ENCODE results near the gene FAIM2.

FAIM2 gene

GRCh38 chr12:49944046-49944445 lies 40.3 kb upstream of the FAIM2 start:
- H3K4me3 ChIP-seq (ENCODE audit: low read depth in 1 of 2, low read length in 2 of 2) = no peak overlapping the region
- H3K27ac ChIP-seq (ENCODE audit: low read length) = no peak overlapping the region
- H3K79me2 ChIP-seq (ENCODE audit: insufficient read depth, low read length) = no peaks in the 10 kb centered on the region
- H2AFZ ChIP-seq (ENCODE audit: low read depth, low read length) = no peak overlapping the region
- DNase-seq (no peak), ATAC-seq (ENCODE audit: insufficient read depth, low read depth) (no peak)
- H3K4me1 ChIP-seq (ENCODE audit: insufficient read depth, low read length) = peaks cover 9% of the 10 kb centered on the region
- H4K20me1 ChIP-seq (ENCODE audit: insufficient read depth, low read length) = no peaks in the 10 kb centered on the region
- no peak for TF ChIP-seq EZH2 (IDR thresholded peaks at IDR 0.05; ENCODE audit: borderline replicate concordance, low read depth, low read length, severe bottlenecking)
- no peak for TF ChIP-seq CTCF (IDR thresholded peaks at IDR 0.05; ENCODE audit: borderline replicate concordance, extremely low read depth, low read length, poor library complexity, severe bottlenecking)
- H3K27me3 ChIP-seq (ENCODE audit: insufficient read depth, low read length, poor library complexity) = peaks cover 3% of the 10 kb centered on the region
- no peak overlapping the region for H3K9ac ChIP-seq (ENCODE audit: low read depth, low read length)
- H3K36me3 ChIP-seq (ENCODE audit: insufficient read depth, low read length) = no peaks in the 10 kb centered on the region
- no peaks in the 10 kb centered on the region for H3K9me3 ChIP-seq (ENCODE audit: insufficient read depth, low read length, severe bottlenecking)
- no peak overlapping the region for H3K4me2 ChIP-seq (ENCODE audit: insufficient read depth, low read length)

- Histone ChIP-seq H4K20me1 (ENCODE audit: insufficient read depth, low read length) (no peaks in the 10 kb centered on the region), H3K4me2 (ENCODE audit: insufficient read depth, low read length) (no peak overlapping the region), H3K9ac (ENCODE audit: low read depth, low read length) (no peak overlapping the region), H3K4me3 (ENCODE audit: low read depth in 1 of 2, low read length in 2 of 2) (no peak overlapping the region), H3K79me2 (ENCODE audit: insufficient read depth, low read length) (no peaks in the 10 kb centered on the region), H2AFZ (ENCODE audit: low read depth, low read length) (no peak overlapping the region), H3K27ac (ENCODE audit: low read length) (no peak overlapping the region), H3K4me1 (ENCODE audit: insufficient read depth, low read length) (peaks cover 9% of the 10 kb centered on the region), H3K9me3 (ENCODE audit: insufficient read depth, low read length, severe bottlenecking) (no peaks in the 10 kb centered on the region), H3K27me3 (ENCODE audit: insufficient read depth, low read length, poor library complexity) (peaks cover 3% of the 10 kb centered on the region), H3K36me3 (ENCODE audit: insufficient read depth, low read length) (no peaks in the 10 kb centered on the region)
- ATAC-seq (ENCODE audit: insufficient read depth, low read depth) (no peak), DNase-seq (no peak)
- TF ChIP-seq EZH2 (IDR thresholded peaks at IDR 0.05; ENCODE audit: borderline replicate concordance, low read depth, low read length, severe bottlenecking) = no peak
- no peak for TF ChIP-seq CTCF (IDR thresholded peaks at IDR 0.05; ENCODE audit: borderline replicate concordance, extremely low read depth, low read length, poor library complexity, severe bottlenecking)
Observed at GRCh38 chr12:49943625-49943960, 39.9 kb upstream of the FAIM2 start.

- no peak for ATAC-seq (ENCODE audit: insufficient read depth, low read depth)
- H3K4me1 ChIP-seq (ENCODE audit: insufficient read depth, low read length) = peaks cover 9% of the 10 kb centered on the region
- H2AFZ ChIP-seq (ENCODE audit: low read depth, low read length) = no peak overlapping the region
- peaks cover 3% of the 10 kb centered on the region for H3K27me3 ChIP-seq (ENCODE audit: insufficient read depth, low read length, poor library complexity)
- no peaks in the 10 kb centered on the region for H3K9me3 ChIP-seq (ENCODE audit: insufficient read depth, low read length, severe bottlenecking)
- H3K79me2 ChIP-seq (ENCODE audit: insufficient read depth, low read length) = no peaks in the 10 kb centered on the region
- no peak overlapping the region for H3K4me3 ChIP-seq (ENCODE audit: low read depth in 1 of 2, low read length in 2 of 2)
- no peaks in the 10 kb centered on the region for H4K20me1 ChIP-seq (ENCODE audit: insufficient read depth, low read length)
- H3K4me2 ChIP-seq (ENCODE audit: insufficient read depth, low read length) = no peak overlapping the region
- TF ChIP-seq EZH2 (IDR thresholded peaks at IDR 0.05; ENCODE audit: borderline replicate concordance, low read depth, low read length, severe bottlenecking) = no peak
- no peak for TF ChIP-seq CTCF (IDR thresholded peaks at IDR 0.05; ENCODE audit: borderline replicate concordance, extremely low read depth, low read length, poor library complexity, severe bottlenecking)
- no peak overlapping the region for H3K27ac ChIP-seq (ENCODE audit: low read length)
- no peak overlapping the region for H3K9ac ChIP-seq (ENCODE audit: low read depth, low read length)
- no peak for DNase-seq
- H3K36me3 ChIP-seq (ENCODE audit: insufficient read depth, low read length) = no peaks in the 10 kb centered on the region
Observed at GRCh38 chr12:49942921-49943624, 39.4 kb upstream of the FAIM2 start.
